Head of caudate nucleus (tissue), 42 donors: ENCODE results near the gene CCDC127.
"Not testable (repeated sequence)": the region's sequence is repeated elsewhere in the genome, so short reads cannot be mapped to it uniquely, and the experiment has no call there.

Experiments used
- DNase-seq, 42 donors: peaks; one replicate each; pipeline versions ENCODE4 v3.0.0 to v3.0.0-alpha.2; 2020 to 2021; ENCODE audit warnings: mixed read lengths in 7 of 42
- intact Hi-C: fragments of 100-400 bp; cut with DNase I; formaldehyde crosslinking; loops from one replicate; pipeline ENCODE4 v1.15.0; 2022

Gene CCDC127

GRCh38 chr5:237931-238330, 20.0 kb upstream of the CCDC127 start:
- intact Hi-C loops: not testable (repeated sequence)
- peak in 40 of 42 donors; percentile 13 to 87 (median 64) for DNase-seq

- intact Hi-C loops: not testable (repeated sequence)
- peak in 32 of 42 donors; percentile 19 to 85 (median 57) for DNase-seq
Observed at GRCh38 chr5:235527-235926, 17.6 kb upstream of the CCDC127 start.

GRCh38 chr5:234450-234849, 16.5 kb upstream of the CCDC127 start:
- DNase-seq: no peak
- intact Hi-C loops: no loop called here

GRCh38 chr5:233426-233825, 15.5 kb upstream of the CCDC127 start:
- DNase-seq, intact Hi-C loops: not testable (repeated sequence)

GRCh38 chr5:231661-232060, 13.7 kb upstream of the CCDC127 start:
- intact Hi-C loops: no loop called here
- peak; percentile 14 to 87 (median 60) for DNase-seq

- no peak for DNase-seq
- intact Hi-C loops: no loop called here
Observed at GRCh38 chr5:230711-231110, 12.8 kb upstream of the CCDC127 start.

GRCh38 chr5:228886-229285, 10.9 kb upstream of the CCDC127 start:
- peak in 2 of 42 donors; percentile 30 for DNase-seq
- intact Hi-C loops: no loop called here

GRCh38 chr5:227375-227774, 9.4 kb upstream of the CCDC127 start:
- DNase-seq: peak in 24 of 42 donors; percentile 11 to 80 (median 46)
- intact Hi-C loops: not testable (repeated sequence)

- no peak for DNase-seq
- intact Hi-C loops: no loop called here
Observed at GRCh38 chr5:225334-225733, 7.4 kb upstream of the CCDC127 start.

GRCh38 chr5:223791-224190, 5.8 kb upstream of the CCDC127 start:
- intact Hi-C loops: no loop called here
- no peak for DNase-seq

GRCh38 chr5:222951-223715, 5.2 kb upstream of the CCDC127 start:
- DNase-seq, intact Hi-C loops: not testable (repeated sequence)

GRCh38 chr5:219991-220390, 2.0 kb upstream of the CCDC127 start:
- intact Hi-C loops: no loop called here
- no peak for DNase-seq

GRCh38 chr5:219460-219863, 1.5 kb upstream of the CCDC127 start:
- peak in 7 of 42 donors; percentile 10 to 57 (median 21) for DNase-seq
- intact Hi-C loops: no loop called here

- intact Hi-C loops: no loop called here
- peak in 21 of 42 donors; percentile 18 to 65 (median 35) for DNase-seq
Observed at GRCh38 chr5:218457-219291, 721 bp upstream of the CCDC127 start.

- DNase-seq, intact Hi-C loops: not testable (repeated sequence)
Observed at GRCh38 chr5:216076-216475, 1.9 kb downstream of the CCDC127 start.

- intact Hi-C loops, DNase-seq: not testable (repeated sequence)
Observed at GRCh38 chr5:215256-215655, 2.7 kb downstream of the CCDC127 start.

- no peak for DNase-seq
- intact Hi-C loops: no loop called here
Observed at GRCh38 chr5:213803-214395, 4.1 kb downstream of the CCDC127 start.

- intact Hi-C loops: no loop called here
- peak in 4 of 42 donors; percentile 4 to 30 (median 18) for DNase-seq
Observed at GRCh38 chr5:208449-209114, 9.4 kb downstream of the CCDC127 start.

- intact Hi-C loops: no loop called here
- DNase-seq: peak in 3 of 42 donors; percentile 10 to 38 (median 16)
Observed at GRCh38 chr5:207599-207998, 10.4 kb downstream of the CCDC127 start.
